Thyroid gland (tissue), 4 donors: ENCODE measurements around the gene FXN. TPM values are rescaled to one million over a fixed set of nuclear protein-coding genes. Genes with fewer than 3 reads are reported as not detected.

Experiments used
- DNase-seq, 2 donors: peaks; one replicate each; pipeline ENCODE4 v3.0.0-alpha.2; 2019
- H3K27ac ChIP-seq, 3 donors: fragments of 200-600 bp; sonication (generic); 1 replicate in 2 of 3; 2 replicates in 1 of 3; pipeline ENCODE4 v1.5.1; 2016 to 2019; ENCODE audit warnings: mild to moderate bottlenecking in 1 of 3, moderate library complexity in 1 of 3
- H3K27me3 ChIP-seq: fragments of 200-600 bp; sonication (generic); one replicate; pipeline ENCODE4 v1.5.1; 2019
- H3K36me3 ChIP-seq, 2 donors: fragments of 200-600 bp; sonication (generic); one replicate each; pipeline ENCODE4 v1.5.1; 2016 to 2019
- H3K4me1 ChIP-seq, 2 donors: fragments of 200-600 bp; sonication (generic); one replicate each; pipeline ENCODE4 v1.5.1; 2017 to 2019
- H3K4me3 ChIP-seq, 3 donors: fragments of 200-600 bp; sonication (generic); replicated peaks in 1 of 3; 1 replicate in 2 of 3; 2 replicates in 1 of 3; pipeline ENCODE4 v1.5.1; 2016; ENCODE audit warnings: mild to moderate bottlenecking in 1 of 3
- H3K9me3 ChIP-seq: fragments of 200-600 bp; sonication (generic); one replicate; pipeline ENCODE4 v1.5.1; 2017
- CTCF ChIP-seq, 6 experiments: fragments of 200-600 bp in 3 of 6; fragments of 450-650 bp in 3 of 6; sonication (generic) in 3 of 6; IDR thresholded peaks; one replicate each; pipeline ENCODE4 v1.5.1; 2016 to 2019; ENCODE audit warnings: antibody characterized with exemption in 6 of 6, mild to moderate bottlenecking in 2 of 6, inconsistent platforms in 1 of 6, moderate library complexity in 1 of 6
- POLR2A ChIP-seq, 2 donors: fragments of 450-650 bp; IDR thresholded peaks; one replicate each; pipeline ENCODE4 v1.6.1; 2017; ENCODE audit warnings: antibody characterized with exemption in 2 of 2, mild to moderate bottlenecking in 2 of 2, moderate library complexity in 1 of 2
- WGBS, 2 donors: methylation state at CpG; one replicate each; pipeline ENCODE4 v1.1.5; 2017; 5-methylcytosine and 5-hydroxymethylcytosine counted together
- intact Hi-C: fragments of 100-400 bp; cut with DNase I; formaldehyde crosslinking; loops from one replicate; pipeline ENCODE4 v1.15.1; 2023
- total RNA-seq, 4 donors: library from RNA; depleted of rRNA; stranded (reverse); fragments of >200 nt; gene quantifications; one replicate each; pipeline ENCODE4 v1.2.3, GENCODE V29; 2016

Gene FXN
- total RNA-seq, 4 donors from 2014 or later = 10.6 to 11.4 (median 11.1) TPM

- peak overlapping the region in 2 of 3 donors; percentile 13 to 23 for H3K27ac ChIP-seq
- H3K9me3 ChIP-seq = no peaks in the 10 kb centered on the region
- DNase-seq = no peak
- intact Hi-C loops = no loop called here
- no peak overlapping the region for H3K4me3 ChIP-seq
- TF ChIP-seq CTCF (IDR thresholded peaks at IDR 0.05) = no peak
- no peak for TF ChIP-seq POLR2A (IDR thresholded peaks at IDR 0.05)
- no peaks in the 10 kb centered on the region for H3K36me3 ChIP-seq
- no peaks in the 10 kb centered on the region for H3K27me3 ChIP-seq
- peaks cover 21 to 33% of the 10 kb centered on the region in 2 donors for H3K4me1 ChIP-seq
These were observed 43.6 kb downstream of the FXN start for GRCh38 chr9:69079186-69079585.

- Histone ChIP-seq H3K4me3 (no peak overlapping the region), H3K27me3 (no peaks in the 10 kb centered on the region), H3K9me3 (no peaks in the 10 kb centered on the region), H3K4me1 (peaks cover 20 to 26% of the 10 kb centered on the region in 2 donors), H3K36me3 (no peaks in the 10 kb centered on the region), H3K27ac (no peak overlapping the region)
- intact Hi-C loops = no loop called here
- 93% methylated on average over 4 of the region's 4 CpGs for WGBS, 2 donors
- TF ChIP-seq POLR2A (IDR thresholded peaks at IDR 0.05) = no peak
- no peak for TF ChIP-seq CTCF (IDR thresholded peaks at IDR 0.05)
- no peak for DNase-seq
These were observed 45.7 kb downstream of the FXN start for GRCh38 chr9:69081261-69081660.

GRCh38 chr9:69083321-69083720 is 47.8 kb downstream of the FXN start:
- no peaks in the 10 kb centered on the region for H3K27me3 ChIP-seq
- no peaks in the 10 kb centered on the region for H3K36me3 ChIP-seq
- intact Hi-C loops = no loop called here
- H3K9me3 ChIP-seq = no peaks in the 10 kb centered on the region
- no peak for TF ChIP-seq POLR2A (IDR thresholded peaks at IDR 0.05)
- TF ChIP-seq CTCF (IDR thresholded peaks at IDR 0.05) = no peak
- H3K4me1 ChIP-seq = peaks cover 8 to 14% of the 10 kb centered on the region in 2 donors
- 82 to 89% methylated on average over 3 of the region's 3 CpGs for WGBS, 2 donors
- H3K4me3 ChIP-seq = no peak overlapping the region
- no peak overlapping the region for H3K27ac ChIP-seq
- no peak for DNase-seq

- no peak for TF ChIP-seq CTCF (IDR thresholded peaks at IDR 0.05)
- TF ChIP-seq POLR2A (IDR thresholded peaks at IDR 0.05) = no peak
- intact Hi-C loops = no loop called here
- Histone ChIP-seq H3K4me1 (peaks cover 3 to 15% of the 10 kb centered on the region in 2 donors), H3K36me3 (no peaks in the 10 kb centered on the region), H3K27me3 (no peaks in the 10 kb centered on the region), H3K9me3 (no peaks in the 10 kb centered on the region), H3K27ac (no peak overlapping the region), H3K4me3 (no peak overlapping the region)
- no peak for DNase-seq
- WGBS, 2 donors = 70 to 81% methylated on average over 5 of the region's 5 CpGs
These were observed 50.2 kb downstream of the FXN start for GRCh38 chr9:69085569-69086283.

GRCh38 chr9:69086312-69086711 is 50.8 kb downstream of the FXN start:
- 97 to 100% methylated on average over 2 of the region's 2 CpGs for WGBS, 2 donors

More at GRCh38 chr9:69086312-69086711, 50.8 kb downstream of the FXN start:
- Histone ChIP-seq H3K4me1 (peaks cover 3 to 15% of the 10 kb centered on the region in 2 donors), H3K9me3 (no peaks in the 10 kb centered on the region), H3K36me3 (no peaks in the 10 kb centered on the region), H3K27ac (no peak overlapping the region), H3K4me3 (no peak overlapping the region), H3K27me3 (no peaks in the 10 kb centered on the region)
- intact Hi-C loops = no loop called here
- DNase-seq = no peak
- TF ChIP-seq POLR2A (IDR thresholded peaks at IDR 0.05) = no peak
- TF ChIP-seq CTCF (IDR thresholded peaks at IDR 0.05) = no peak
